GM19025 (cell line): Measurements from ENCODE around the gene KSR2.

Source experiments
- ATAC-seq: cut with Tn5 transposase; IDR thresholded peaks from one replicate; pipeline ENCODE4 v1.9.1; 2021; ENCODE audit warnings: mild to moderate bottlenecking, low read depth, moderate library complexity; ENCODE audit not compliant: unreplicated experiment

KSR2 gene

GRCh38 chr12:117438809-117439208 is 530.0 kb downstream of the KSR2 start:
- no peak for ATAC-seq

- ATAC-seq, result no peak
Measured at GRCh38 chr12:117437516-117438255, 531.1 kb downstream of the KSR2 start.

GRCh38 chr12:117433878-117434277 is 534.9 kb downstream of the KSR2 start:
- ATAC-seq, result no peak

- no peak for ATAC-seq
Measured at GRCh38 chr12:117430246-117430645, 538.5 kb downstream of the KSR2 start.

GRCh38 chr12:117427211-117427610 is 541.6 kb downstream of the KSR2 start:
- no peak for ATAC-seq

GRCh38 chr12:117421987-117422386 is 546.8 kb downstream of the KSR2 start:
- no peak for ATAC-seq

- ATAC-seq, result no peak
Measured at GRCh38 chr12:117421068-117421752, 547.6 kb downstream of the KSR2 start.

- ATAC-seq, result no peak
Measured at GRCh38 chr12:117417004-117417403, 551.8 kb downstream of the KSR2 start.

- ATAC-seq, result no peak
Measured at GRCh38 chr12:117412465-117413188, 556.2 kb downstream of the KSR2 start.

GRCh38 chr12:117409286-117409685 is 559.5 kb downstream of the KSR2 start:
- no peak for ATAC-seq

GRCh38 chr12:117408161-117408791 is 560.5 kb downstream of the KSR2 start:
- no peak for ATAC-seq

- no peak for ATAC-seq
Measured at GRCh38 chr12:117404940-117405339, 563.9 kb downstream of the KSR2 start.

GRCh38 chr12:117404203-117404853 is 564.5 kb downstream of the KSR2 start:
- no peak for ATAC-seq

GRCh38 chr12:117403586-117404139 is 565.1 kb downstream of the KSR2 start:
- no peak for ATAC-seq
